SK-N-SH (cell line): Measurements from ENCODE around the gene MED31. TPM values are rescaled to one million over a fixed set of nuclear protein-coding genes. Genes with fewer than 3 reads are reported as not detected.

Source experiments
- CTCF ChIA-PET: fragments of 300-600, 350-600 bp; formaldehyde crosslinking; extraction: SDS; loops from one replicate; lab custom pipeline; 2021; lab: Yijun Ruan, JAX
- POLR2A ChIA-PET: fragments of 350-600 bp; sonication (Branson Sonifier 250); formaldehyde crosslinking; extraction: SDS; loops from one replicate; lab custom pipeline; 2020; ENCODE audit warnings: antibody characterized with exemption, inconsistent platforms; lab: Yijun Ruan, JAX
- DNase-seq: peaks from one replicate; pipeline ENCODE4 v3.0.0; 2012
- H2AFZ ChIP-seq: fragments of 200-600 bp; sonication (generic); 2 replicates; pipeline ENCODE4 v1.8.1; 2016; ENCODE audit warnings: antibody characterized with exemption, mild to moderate bottlenecking, low read depth
- H3F3A ChIP-seq: fragments of 200-600 bp; sonication (generic); replicated peaks from 2 replicates; pipeline ENCODE3; 2016; ENCODE audit warnings: antibody characterized with exemption, mild to moderate bottlenecking; ENCODE audit not compliant: insufficient read depth
- H3K27ac ChIP-seq, 2 experiments: fragments of 200-500 bp in 1 of 2; fragments of 200-600 bp in 1 of 2; sonication (Bioruptor generic) in 1 of 2; sonication (generic), shearing (Covaris generic) in 1 of 2; 2 replicates each; pipeline versions ENCODE4 v1.5.1 to v1.6.1; 2014 to 2016; ENCODE audit warnings: low read depth in 2 of 2, inconsistent platforms in 1 of 2, low read length in 1 of 2, mild to moderate bottlenecking in 1 of 2, mixed read lengths in 1 of 2
- H3K27me3 ChIP-seq: fragments of 200-600 bp; sonication (generic), shearing (Covaris generic); 2 replicates; pipeline ENCODE4 v1.6.1; 2016; ENCODE audit warnings: mixed run types; ENCODE audit not compliant: insufficient read depth
- H3K36me3 ChIP-seq, 2 experiments: fragments of 200-500 bp in 1 of 2; fragments of 200-600 bp in 1 of 2; sonication (Bioruptor generic) in 1 of 2; sonication (generic) in 1 of 2; replicated peaks in 1 of 2; 2 replicates each; pipeline versions ENCODE3 to v1.5.1; 2014 to 2016; ENCODE audit warnings: low read length in 1 of 2, mild to moderate bottlenecking in 1 of 2; ENCODE audit not compliant: insufficient read depth in 2 of 2, control insufficient read depth in 1 of 2
- H3K4me1 ChIP-seq, 2 experiments: fragments of 200-500 bp in 1 of 2; fragments of 200-600 bp in 1 of 2; sonication (Bioruptor generic) in 1 of 2; sonication (generic), shearing (Covaris generic) in 1 of 2; 2 replicates each; pipeline versions ENCODE4 v1.5.1 to v1.6.1; 2014 to 2016; ENCODE audit warnings: low read depth in 1 of 2, low read length in 1 of 2, mixed run types in 1 of 2; ENCODE audit not compliant: insufficient read depth in 2 of 2, control insufficient read depth in 1 of 2
- H3K4me2 ChIP-seq: fragments of 200-600 bp; sonication (generic), shearing (Covaris generic); 2 replicates; pipeline ENCODE4 v1.6.1; 2017; ENCODE audit warnings: mixed run types
- H3K4me3 ChIP-seq, 2 experiments: fragments of 200-500 bp in 1 of 2; fragments of 200-600 bp in 1 of 2; sonication (Bioruptor generic) in 1 of 2; sonication (generic), shearing (Covaris generic) in 1 of 2; 2 replicates each; pipeline versions ENCODE4 v1.5.1 to v1.8.1; 2014 to 2016; ENCODE audit warnings: low read depth in 2 of 2, inconsistent platforms in 1 of 2, low read length in 1 of 2, mild to moderate bottlenecking in 1 of 2, mixed read lengths in 1 of 2, moderate library complexity in 1 of 2
- H3K79me2 ChIP-seq: fragments of 200-600 bp; sonication (generic); 2 replicates; pipeline ENCODE4 v1.8.1; 2017; ENCODE audit warnings: mild to moderate bottlenecking; ENCODE audit not compliant: insufficient read depth
- H3K9ac ChIP-seq: fragments of 200-600 bp; sonication (generic); 2 replicates; pipeline ENCODE4 v1.6.1; 2017; ENCODE audit warnings: mixed run types
- H3K9me2 ChIP-seq: fragments of 200-600 bp; sonication (generic); 2 replicates; pipeline ENCODE4 v1.6.1; 2017; ENCODE audit warnings: mixed run types
- H3K9me3 ChIP-seq: fragments of 200-600 bp; sonication (generic); 2 replicates; pipeline ENCODE4 v1.6.1; 2017; ENCODE audit warnings: mixed run types, mild to moderate bottlenecking, moderate library complexity
- H4K20me1 ChIP-seq: fragments of 200-600 bp; sonication (generic); 2 replicates; pipeline ENCODE4 v1.6.1; 2017; ENCODE audit warnings: mild to moderate bottlenecking, mixed run types; ENCODE audit not compliant: insufficient read depth
- CHD2 ChIP-seq: fragments of 150-350 bp; IDR thresholded peaks from 2 replicates; pipeline ENCODE4 v1.6.1; 2018; ENCODE audit warnings: low read length; ENCODE audit not compliant: partially characterized antibody
- ELF1 ChIP-seq: IDR thresholded peaks from 2 replicates; pipeline ENCODE4 v1.4.0; 2012
- EZH2phosphoT487 ChIP-seq: fragments of 200-600 bp; sonication (generic); IDR thresholded peaks from 2 replicates; pipeline ENCODE4 v1.6.1; 2017; ENCODE audit warnings: low read depth, mixed run types, mild to moderate bottlenecking, antibody characterized with exemption, moderate library complexity, borderline replicate concordance
- FOSL2 ChIP-seq: IDR thresholded peaks from 2 replicates; pipeline ENCODE4 v1.4.0; 2012; ENCODE audit warnings: low read depth, mild to moderate bottlenecking, moderate library complexity, borderline replicate concordance
- FOXJ3 ChIP-seq: sonication (generic); formaldehyde crosslinking; IDR thresholded peaks from 2 replicates; pipeline ENCODE4 v1.5.1; 2020; ENCODE audit warnings: mild to moderate bottlenecking, missing genetic modification reagents
- JUND ChIP-seq: IDR thresholded peaks from 2 replicates; pipeline ENCODE4 v1.4.0; 2012
- MEF2A ChIP-seq: IDR thresholded peaks from 2 replicates; pipeline ENCODE4 v1.4.0; 2012; ENCODE audit warnings: low read depth, borderline replicate concordance
- MXI1 ChIP-seq: IDR thresholded peaks from 2 replicates; pipeline ENCODE4 v1.6.1; 2012; ENCODE audit warnings: mild to moderate bottlenecking, low read depth, low read length, improper control_type of control experiment
- NFIC ChIP-seq: IDR thresholded peaks from 2 replicates; pipeline ENCODE4 v1.4.0; 2012; ENCODE audit warnings: borderline replicate concordance
- POLR2AphosphoS5 ChIP-seq: IDR thresholded peaks from 2 replicates; pipeline ENCODE4 v1.6.1; 2012; ENCODE audit warnings: low read depth, low read length
- RAD21 ChIP-seq: IDR thresholded peaks from 2 replicates; pipeline ENCODE4 v1.6.1; 2012; ENCODE audit warnings: mild to moderate bottlenecking, low read length
- REST ChIP-seq: IDR thresholded peaks from 2 replicates; pipeline ENCODE4 v1.6.1; 2012; ENCODE audit warnings: mild to moderate bottlenecking, low read depth, low read length, moderate library complexity
- SIN3A ChIP-seq: IDR thresholded peaks from 2 replicates; pipeline ENCODE4 v1.6.1; 2012; ENCODE audit warnings: low read depth, mild to moderate bottlenecking, low read length, moderate library complexity, borderline replicate concordance
- TCF12 ChIP-seq: IDR thresholded peaks from 2 replicates; pipeline ENCODE4 v1.4.0; 2012
- TEAD4 ChIP-seq: IDR thresholded peaks from 2 replicates; pipeline ENCODE4 v1.4.0; 2012; ENCODE audit warnings: mild to moderate bottlenecking, borderline replicate concordance; ENCODE audit not compliant: insufficient read depth
- USF1 ChIP-seq: IDR thresholded peaks from 2 replicates; pipeline ENCODE4 v1.4.0; 2012; ENCODE audit warnings: low read depth, borderline replicate concordance
- YY1 ChIP-seq: IDR thresholded peaks from 2 replicates; pipeline ENCODE4 v1.4.0; 2012; ENCODE audit warnings: low read depth, mild to moderate bottlenecking
- ZBTB33 ChIP-seq: IDR thresholded peaks from 2 replicates; pipeline ENCODE4 v1.4.0; 2012; ENCODE audit warnings: low read depth, borderline replicate concordance
- WGBS: methylation state at CpG from one replicate; pipeline ENCODE4 v1.1.6; 2017; ENCODE audit warnings: low lambda C conversion rate; 5-methylcytosine and 5-hydroxymethylcytosine counted together
- polyA plus RNA-seq, 3 experiments: library from polyadenylated mRNA; depleted of rRNA; stranded (reverse); fragments of >200 nt; gene quantifications; 2 replicates each; pipeline ENCODE4 v1.2.3, GENCODE V29; 2012

MED31 gene
- polyA plus RNA-seq, 1 of the 3 experiments (the other 2 are of a cell fraction): 15.1 TPM

GRCh38 chr17:6691546-6691945 lies 40.1 kb upstream of the MED31 start:
- Histone ChIP-seq H3F3A (no peaks in the 10 kb centered on the region), H3K4me1 (no peaks in the 10 kb centered on the region), H3K9me3 (no peaks in the 10 kb centered on the region), H3K9me2 (no peaks in the 10 kb centered on the region), H4K20me1 (no peaks in the 10 kb centered on the region), H3K27ac (no peak overlapping the region)
- no peak for TF ChIP-seq JUND
- TF ChIP-seq NFIC: no peak
- TF ChIP-seq USF1: no peak
- no peak for TF ChIP-seq MXI1
- TF ChIP-seq SIN3A: no peak
- TF ChIP-seq MEF2A: no peak
- no peak for TF ChIP-seq CHD2
- no peak for TF ChIP-seq ZBTB33
- TF ChIP-seq POLR2AphosphoS5: no peak
- TF ChIP-seq TEAD4: no peak
- no peak for TF ChIP-seq TCF12
- TF ChIP-seq ELF1: no peak
- no peak for TF ChIP-seq YY1
- TF ChIP-seq REST: no peak
- TF ChIP-seq RAD21: no peak
- TF ChIP-seq FOSL2: no peak
- TF ChIP-seq FOXJ3 (CRISPR knock-in tag): no peak
- no peak for TF ChIP-seq EZH2phosphoT487
- TF ChIP-seq, all 33 proteins: peak for 0
- POLR2A ChIA-PET: no interaction called here
- Histone ChIP-seq H2AFZ (no peak overlapping the region), H3K79me2 (no peaks in the 10 kb centered on the region), H3K36me3 (no peaks in the 10 kb centered on the region), H3K27me3 (peaks cover 84% of the 10 kb centered on the region), H3K4me3 (no peak overlapping the region), H3K9ac (no peak overlapping the region), H3K4me2 (no peak overlapping the region)
- CTCF ChIA-PET: interaction anchor here (0.7 to 1.1 kb wide), 3 partner anchors 18 to 152 kb away, joined by 3 read pairs; no protein-coding TSS in a partner anchor
- 4% methylated on average over 3 of the region's 3 CpGs for WGBS
- no peak for DNase-seq
